ENCODE results near the gene MAML2. TPM values are rescaled to one million over a fixed set of nuclear protein-coding genes. Genes with fewer than 3 reads are reported as not detected.

Gene MAML2
- total RNA-seq, 1 donor from 2014 or later, result 18.7 TPM

- Mint-ChIP-seq H3K4me3 (no peak overlapping the region), H3K27me3 (ENCODE audit: low read depth) (no peaks in the 10 kb centered on the region), H3K36me3 (ENCODE audit: low read depth) (no peaks in the 10 kb centered on the region), H3K4me1 (peaks cover 40% of the 10 kb centered on the region), H3K27ac (ENCODE audit: unreplicated experiment) (no peak overlapping the region), H3K9me3 (no peaks in the 10 kb centered on the region)
- TF ChIP-seq CTCF (conservative IDR thresholded peaks at IDR 0.05), result no peak
- DNase-seq (ENCODE audit: low read depth, low spot score), result no peak
Measured at GRCh38 chr11:96015906-96016565, 327.0 kb downstream of the MAML2 start.

GRCh38 chr11:96014217-96014616, 328.8 kb downstream of the MAML2 start:
- Mint-ChIP-seq H3K4me1 (peaks cover 45% of the 10 kb centered on the region), H3K36me3 (ENCODE audit: low read depth) (no peaks in the 10 kb centered on the region), H3K27me3 (ENCODE audit: low read depth) (no peaks in the 10 kb centered on the region), H3K27ac (ENCODE audit: unreplicated experiment) (no peak overlapping the region), H3K4me3 (peak overlapping the region; percentile 36), H3K9me3 (no peaks in the 10 kb centered on the region)
- TF ChIP-seq CTCF (conservative IDR thresholded peaks at IDR 0.05), result no peak
- no peak for DNase-seq (ENCODE audit: low read depth, low spot score)

GRCh38 chr11:96013461-96014213, 329.4 kb downstream of the MAML2 start:
- Mint-ChIP-seq H3K4me3 (peak overlapping the region; percentile 36), H3K27me3 (ENCODE audit: low read depth) (no peaks in the 10 kb centered on the region), H3K27ac (ENCODE audit: unreplicated experiment) (peak overlapping the region; percentile 36), H3K9me3 (no peaks in the 10 kb centered on the region), H3K36me3 (ENCODE audit: low read depth) (no peaks in the 10 kb centered on the region), H3K4me1 (peaks cover 45% of the 10 kb centered on the region)
- TF ChIP-seq CTCF (conservative IDR thresholded peaks at IDR 0.05), result no peak
- DNase-seq (ENCODE audit: low read depth, low spot score), result no peak

GRCh38 chr11:96012086-96012824, 330.7 kb downstream of the MAML2 start:
- peak; percentile 23 for DNase-seq (ENCODE audit: low read depth, low spot score)
- H3K36me3 Mint-ChIP-seq (ENCODE audit: low read depth), result no peaks in the 10 kb centered on the region
- peak overlapping the region; percentile 95 for H3K27ac Mint-ChIP-seq (ENCODE audit: unreplicated experiment)
- H3K27me3 Mint-ChIP-seq (ENCODE audit: low read depth), result no peaks in the 10 kb centered on the region
- H3K4me3 Mint-ChIP-seq, result peak overlapping the region; percentile 47
- peak; percentile 67 for TF ChIP-seq CTCF (conservative IDR thresholded peaks at IDR 0.05)
- H3K9me3 Mint-ChIP-seq, result no peaks in the 10 kb centered on the region
- peaks cover 45% of the 10 kb centered on the region for H3K4me1 Mint-ChIP-seq

- no peaks in the 10 kb centered on the region for H3K27me3 Mint-ChIP-seq (ENCODE audit: low read depth)
- peaks cover 41% of the 10 kb centered on the region for H3K4me1 Mint-ChIP-seq
- no peak overlapping the region for H3K4me3 Mint-ChIP-seq
- no peak for TF ChIP-seq CTCF (conservative IDR thresholded peaks at IDR 0.05)
- DNase-seq (ENCODE audit: low read depth, low spot score), result no peak
- no peak overlapping the region for H3K27ac Mint-ChIP-seq (ENCODE audit: unreplicated experiment)
- H3K9me3 Mint-ChIP-seq, result no peaks in the 10 kb centered on the region
- H3K36me3 Mint-ChIP-seq (ENCODE audit: low read depth), result no peaks in the 10 kb centered on the region
Measured at GRCh38 chr11:96010683-96011082, 332.3 kb downstream of the MAML2 start.
